HG03565 (cell line): ENCODE measurements around the gene ANLN.
"Not testable (repeated sequence)": the region's sequence is repeated elsewhere in the genome, so short reads cannot be mapped to it uniquely, and the experiment has no call there.

Experiments
- ATAC-seq: cut with Tn5 transposase; IDR thresholded peaks from one replicate; pipeline ENCODE4 v1.9.1; 2021; ENCODE audit warnings: mild to moderate bottlenecking, moderate library complexity; ENCODE audit not compliant: unreplicated experiment

Gene ANLN

DNA sequence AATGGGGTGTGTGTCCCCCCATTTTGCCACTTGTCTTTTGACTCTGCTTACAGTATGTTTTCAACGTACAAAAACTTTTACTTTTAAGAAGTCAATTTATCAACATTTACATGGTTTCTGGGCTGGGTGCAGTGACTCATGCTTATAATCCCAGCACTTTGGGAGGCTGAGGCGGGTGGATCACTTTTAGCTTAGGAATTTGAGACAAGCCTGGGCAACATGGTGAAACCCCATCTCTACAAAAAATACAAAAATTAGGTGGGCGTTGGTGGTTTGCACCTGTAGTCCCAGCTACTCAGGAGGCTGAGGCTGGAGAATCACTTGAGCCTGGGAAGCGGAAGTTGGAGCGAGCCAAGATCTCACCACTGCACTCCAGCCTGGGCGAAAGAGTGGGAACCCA is 107.5 kb downstream of the ANLN start:
- not testable (repeated sequence) for ATAC-seq

DNA sequence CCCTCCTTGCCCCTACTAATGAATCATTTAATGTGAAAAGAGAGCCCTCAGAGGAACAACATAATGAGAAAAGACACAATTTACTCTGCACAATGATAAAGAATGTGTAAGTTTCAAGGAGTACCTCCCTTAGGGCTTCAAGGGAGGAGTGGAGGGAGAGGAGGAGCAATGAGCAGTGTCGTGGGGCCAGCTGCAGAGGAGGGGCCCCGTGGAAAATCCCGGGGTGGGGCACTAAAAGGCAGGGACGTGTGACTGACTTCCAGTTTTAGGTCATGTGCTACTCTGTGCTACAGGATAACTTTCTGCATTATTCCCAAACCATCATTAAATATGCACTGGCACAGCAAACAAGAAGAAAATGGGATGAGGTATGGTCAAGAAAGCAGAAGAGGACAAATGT is 108.1 kb downstream of the ANLN start:
- no peak for ATAC-seq
